HEK293 (cell line): Measurements from ENCODE around the gene DRICH1.
A peak's percentile ranks its signal among the peaks of the same experiment; 100 is the strongest.
"Not testable (repeated sequence)": the region's sequence is repeated elsewhere in the genome, so short reads cannot be mapped to it uniquely, and the experiment has no call there.

Experiments
- CTCF ChIA-PET: fragments of 350-600 bp; formaldehyde crosslinking; extraction: SDS; loops from one replicate; lab custom pipeline; 2021; ENCODE audit warnings: antibody characterized with exemption; lab: Yijun Ruan, JAX
- POLR2A ChIA-PET: fragments of 300-600 bp; formaldehyde crosslinking; extraction: SDS; loops from one replicate; lab custom pipeline; 2020; ENCODE audit warnings: antibody characterized with exemption, inconsistent platforms; lab: Yijun Ruan, JAX
- H3K27ac ChIP-seq: fragments of 200-500 bp; sonication (Bioruptor generic); 2 replicates; pipeline ENCODE4 v1.5.1; 2014; ENCODE audit warnings: low read depth, low read length, control low read depth, inconsistent platforms; ENCODE audit errors: extremely low read depth
- H3K36me3 ChIP-seq, 2 experiments: fragments of 200-500 bp in 1 of 2; sonication (Bioruptor generic) in 1 of 2; 1 replicate in 1 of 2; 2 replicates in 1 of 2; pipeline ENCODE4 v1.5.1; 2014 to 2017; ENCODE audit warnings: inconsistent platforms in 2 of 2, low read length in 2 of 2; ENCODE audit not compliant: control insufficient read depth in 2 of 2, insufficient read depth in 1 of 2
- H3K4me1 ChIP-seq: fragments of 200-500 bp; sonication (Bioruptor generic); 2 replicates; pipeline ENCODE4 v1.5.1; 2014; ENCODE audit warnings: mild to moderate bottlenecking, low read length, inconsistent platforms; ENCODE audit not compliant: control insufficient read depth, insufficient read depth
- H3K4me3 ChIP-seq: 2 replicates; pipeline ENCODE4 v1.5.1; 2011; ENCODE audit warnings: low read depth, mild to moderate bottlenecking, control low read depth, low read length, moderate library complexity
- H3K9me3 ChIP-seq: fragments of 200-500 bp; sonication (Bioruptor generic); 2 replicates; pipeline ENCODE4 v1.5.1; 2014; ENCODE audit warnings: low read depth, low read length, inconsistent platforms; ENCODE audit not compliant: control insufficient read depth, insufficient read depth
- ATF2 ChIP-seq: fragments of 450-650 bp; formaldehyde crosslinking; IDR thresholded peaks from 2 replicates; pipeline ENCODE4 v1.5.1; 2016; ENCODE audit warnings: missing biosample characterization, missing genetic modification characterization, low read depth
- EGR2 ChIP-seq: fragments of 450-650 bp; formaldehyde crosslinking; IDR thresholded peaks from 2 replicates; pipeline ENCODE4 v1.5.1; 2016; ENCODE audit warnings: low read depth, missing biosample characterization, missing genetic modification characterization
- GLIS1 ChIP-seq: fragments of 450-650 bp; formaldehyde crosslinking; IDR thresholded peaks from 2 replicates; pipeline ENCODE4 v1.5.1; 2016; ENCODE audit warnings: missing biosample characterization, missing genetic modification characterization
- HOXC10 ChIP-seq: sonication (generic); formaldehyde crosslinking; IDR thresholded peaks from 2 replicates; pipeline ENCODE4 v1.8.1; 2023; ENCODE audit warnings: mild to moderate bottlenecking, missing genetic modification reagents
- MYNN ChIP-seq: fragments of 450-650 bp; formaldehyde crosslinking; IDR thresholded peaks from 2 replicates; pipeline ENCODE4 v1.5.1; 2016; ENCODE audit warnings: missing biosample characterization, missing genetic modification characterization, borderline replicate concordance
- SCRT1 ChIP-seq: fragments of 450-650 bp; formaldehyde crosslinking; IDR thresholded peaks from 2 replicates; pipeline ENCODE4 v1.5.1; 2016; ENCODE audit warnings: missing biosample characterization, missing genetic modification characterization, borderline replicate concordance
- SCRT2 ChIP-seq: fragments of 450-650 bp; formaldehyde crosslinking; IDR thresholded peaks from 2 replicates; pipeline ENCODE4 v1.5.1; 2016; ENCODE audit warnings: missing biosample characterization, missing genetic modification characterization
- YY1 ChIP-seq: fragments of 450-650 bp; formaldehyde crosslinking; IDR thresholded peaks from 2 replicates; pipeline ENCODE4 v1.5.1; 2018; ENCODE audit warnings: missing biosample characterization, missing genetic modification characterization
- ZBTB7A ChIP-seq: fragments of 450-650 bp; formaldehyde crosslinking; IDR thresholded peaks from 2 replicates; pipeline ENCODE4 v1.5.1; 2016; ENCODE audit warnings: low read depth, missing biosample characterization, missing genetic modification characterization
- ZFHX2 ChIP-seq: fragments of 450-650 bp; formaldehyde crosslinking; conservative IDR thresholded peaks from 2 replicates; pipeline ENCODE4 v1.5.1; 2016; ENCODE audit warnings: missing biosample characterization, missing genetic modification characterization
- ZIC2 ChIP-seq: fragments of 450-650 bp; formaldehyde crosslinking; IDR thresholded peaks from 2 replicates; pipeline ENCODE4 v1.5.1; 2016; ENCODE audit warnings: missing biosample characterization, missing genetic modification characterization
- ZNF248 ChIP-seq: fragments of 450-650 bp; formaldehyde crosslinking; IDR thresholded peaks from 2 replicates; pipeline ENCODE4 v1.5.1; 2017; ENCODE audit warnings: missing biosample characterization, missing genetic modification characterization
- ZNF266 ChIP-seq: fragments of 450-650 bp; formaldehyde crosslinking; IDR thresholded peaks from 2 replicates; pipeline ENCODE4 v1.5.1; 2016; ENCODE audit warnings: missing biosample characterization, missing genetic modification characterization, low read depth
- ZNF423 ChIP-seq: fragments of 450-650 bp; formaldehyde crosslinking; IDR thresholded peaks from 2 replicates; pipeline ENCODE4 v1.5.1; 2016; ENCODE audit warnings: missing biosample characterization, missing genetic modification characterization
- ZNF513 ChIP-seq: fragments of 450-650 bp; IDR thresholded peaks from 2 replicates; pipeline ENCODE4 v1.5.1; 2018; ENCODE audit warnings: missing biosample characterization, missing genetic modification characterization
- ZNF521 ChIP-seq: fragments of 450-650 bp; formaldehyde crosslinking; IDR thresholded peaks from 2 replicates; pipeline ENCODE4 v1.5.1; 2017; ENCODE audit warnings: missing biosample characterization, mild to moderate bottlenecking, missing genetic modification characterization
- ZNF664 ChIP-seq: fragments of 450-650 bp; formaldehyde crosslinking; IDR thresholded peaks from 2 replicates; pipeline ENCODE4 v1.5.1; 2016; ENCODE audit warnings: missing biosample characterization, missing genetic modification characterization
- ZXDB ChIP-seq: fragments of 450-650 bp; formaldehyde crosslinking; IDR thresholded peaks from 2 replicates; pipeline ENCODE4 v1.5.1; 2016; ENCODE audit warnings: missing biosample characterization, missing genetic modification characterization

DRICH1 gene

GRCh38 chr22:23626286-23626975 is 5.7 kb downstream of the DRICH1 start:
- H3K4me3 ChIP-seq, result no peak overlapping the region
- ChIA-PET POLR2A (no interaction called here), CTCF (no interaction called here)
- H3K4me1 ChIP-seq, result no peaks in the 10 kb centered on the region; the same call in 1 of the 2 replicates
- no peak for TF ChIP-seq ZNF521 (tag by site-specific recombination)
- TF ChIP-seq SCRT2 (tag by site-specific recombination), result peak; percentile 92
- peak; percentile 51; the same call in 1 of the 2 replicates for TF ChIP-seq SCRT1 (tag by site-specific recombination)
- H3K27ac ChIP-seq, result no peak overlapping the region
- peaks cover 0 to 6% of the 10 kb centered on the region in 2 experiments; a peak in 1 of 3 replicates for H3K36me3 ChIP-seq
- no peaks in the 10 kb centered on the region for H3K9me3 ChIP-seq

GRCh38 chr22:23622634-23623033 is 9.5 kb downstream of the DRICH1 start:
- ChIA-PET CTCF (interaction anchor here (1.2 kb wide), 1 partner anchor 31 kb away, joined by 5 read pairs; no protein-coding TSS in a partner anchor), POLR2A (no interaction called here)
- Histone ChIP-seq H3K4me1 (no peaks in the 10 kb centered on the region; the same call in 1 of the 2 replicates), H3K36me3 (peaks cover 0 to 4% of the 10 kb centered on the region in 2 experiments; a peak in 1 of 3 replicates), H3K4me3 (no peak overlapping the region), H3K9me3 (no peaks in the 10 kb centered on the region), H3K27ac (no peak overlapping the region)
- no peak for TF ChIP-seq ATF2 (tag by site-specific recombination)
- TF ChIP-seq MYNN (tag by site-specific recombination), result no peak
- no peak for TF ChIP-seq ZNF248 (tag by site-specific recombination)
- TF ChIP-seq ZNF423, result no peak

GRCh38 chr22:23621916-23622315 is 10.2 kb downstream of the DRICH1 start:
- CTCF ChIA-PET, result interaction anchor here (1.2 kb wide), 1 partner anchor 31 kb away, joined by 5 read pairs; no protein-coding TSS in a partner anchor
- H3K9me3 ChIP-seq, result not testable (repeated sequence)
- TF ChIP-seq ZNF513 (tag by site-specific recombination), result peak; percentile 59; the same call in 1 of the 2 replicates
- TF ChIP-seq, all 188 proteins: peak for 1; not testable (repeated sequence) for 187
- H3K36me3 ChIP-seq, H3K4me3 ChIP-seq, H3K27ac ChIP-seq, H3K4me1 ChIP-seq, POLR2A ChIA-PET: not testable (repeated sequence)

GRCh38 chr22:23621082-23621780 is 10.9 kb downstream of the DRICH1 start:
- CTCF ChIA-PET, result interaction anchor here (0.7 kb wide), 1 partner anchor 228 kb away, joined by 3 read pairs; no protein-coding TSS in a partner anchor
- no peaks in the 10 kb centered on the region; the same call in 1 of the 2 replicates for H3K4me1 ChIP-seq

More at GRCh38 chr22:23621082-23621780, 10.9 kb downstream of the DRICH1 start:
- TF ChIP-seq GLIS1 (tag by site-specific recombination), result 0 out of 2 replicates have a peak, but pooled peaks have one; percentile 15
- no peak for TF ChIP-seq ZIC2 (tag by site-specific recombination)
- TF ChIP-seq ZFHX2 (tag by site-specific recombination), result 0 out of 2 replicates have a peak, but pooled peaks have one; percentile 16
- no peak for TF ChIP-seq ZBTB7A
- TF ChIP-seq YY1 (tag by site-specific recombination), result no peak
- TF ChIP-seq HOXC10 (CRISPR knock-in tag), result no peak
- TF ChIP-seq ZXDB, result no peak
- TF ChIP-seq EGR2 (tag by site-specific recombination), result 0 out of 2 replicates have a peak, but pooled peaks have one; percentile 10
- TF ChIP-seq ZNF266, result no peak
- no peak for TF ChIP-seq ZNF664 (tag by site-specific recombination)
- TF ChIP-seq, all 188 proteins: peak for 3
- Histone ChIP-seq H3K27ac (no peak overlapping the region), H3K4me3 (no peak overlapping the region), H3K9me3 (no peaks in the 10 kb centered on the region), H3K36me3 (peaks cover 0 to 4% of the 10 kb centered on the region in 2 experiments; a peak in 1 of 3 replicates)
- POLR2A ChIA-PET, result no interaction called here
